Fibroblast of pulmonary artery (primary cell): ENCODE data around the gene PHC2.
"Not testable (repeated sequence)": the region's sequence is repeated elsewhere in the genome, so short reads cannot be mapped to it uniquely, and the experiment has no call there.

ENCODE experiments used
- DNase-seq: peaks from one replicate; pipeline ENCODE4 v3.0.0-alpha.2; 2010; ENCODE audit warnings: low read depth
- H3K4me3 ChIP-seq: replicated peaks from 2 replicates; pipeline ENCODE4 v1.5.1; 2011; ENCODE audit warnings: low read depth, mild to moderate bottlenecking, control low read depth, low read length, moderate library complexity
- CTCF ChIP-seq: IDR thresholded peaks from 2 replicates; pipeline ENCODE4 v1.5.1; 2011; ENCODE audit warnings: mild to moderate bottlenecking, control low read depth, low read length, inconsistent platforms; ENCODE audit errors: missing control alignments

PHC2 gene

GRCh38 chr1:33294071-33295010 lies 136.6 kb downstream of the PHC2 start:
- TF ChIP-seq CTCF, result no peak
- no peak overlapping the region for H3K4me3 ChIP-seq
- no peak for DNase-seq

GRCh38 chr1:33292726-33293340 lies 138.1 kb downstream of the PHC2 start:
- H3K4me3 ChIP-seq, result no peak overlapping the region
- DNase-seq, result no peak
- no peak for TF ChIP-seq CTCF

- not testable (repeated sequence) for DNase-seq, H3K4me3 ChIP-seq
Observed at GRCh38 chr1:33290615-33291014, 140.3 kb downstream of the PHC2 start.

GRCh38 chr1:33289858-33290154 lies 141.1 kb downstream of the PHC2 start:
- no peak for DNase-seq
- no peak for TF ChIP-seq CTCF
- no peak overlapping the region for H3K4me3 ChIP-seq

GRCh38 chr1:33288976-33289857 lies 141.7 kb downstream of the PHC2 start:
- H3K4me3 ChIP-seq, result no peak overlapping the region
- no peak for TF ChIP-seq CTCF
- no peak for DNase-seq

GRCh38 chr1:33287317-33287716 lies 143.6 kb downstream of the PHC2 start:
- TF ChIP-seq CTCF, result no peak
- no peak for DNase-seq
- no peak overlapping the region for H3K4me3 ChIP-seq
